ENCODE measurements around the gene MIP. TPM values are rescaled to one million over a fixed set of nuclear protein-coding genes. Genes with fewer than 3 reads are reported as not detected.

Gene MIP
- total and polyA plus RNA-seq, 2 experiments from 2014 or later: 0.29 TPM; not detected in 1

- Histone ChIP-seq H3K4me1 (ENCODE audit: insufficient read depth) (peaks cover 3% of the 10 kb centered on the region; the same call in 1 of the 2 replicates), H2AFZ (peak overlapping the region; percentile 90), H4K20me1 (replicated peaks; ENCODE audit: insufficient read depth) (0 out of 2 replicates have a peak, but pooled peaks cover 2% of the 10 kb centered on the region), H3K9me2 (ENCODE audit: insufficient read depth) (no peaks in the 10 kb centered on the region), H3K27ac (ENCODE audit: low read depth) (peak overlapping the region; percentile 92; the same call in 1 of the 2 replicates), H3K79me2 (replicated peaks; ENCODE audit: insufficient read depth) (peaks cover 16% of the 10 kb centered on the region), H3K4me2 (peak overlapping the region; percentile 97), H3F3A (replicated peaks; ENCODE audit: low read depth) (peaks cover 14% of the 10 kb centered on the region; the same call in 1 of the 2 replicates), H3K36me3 (ENCODE audit: insufficient read depth) (peaks cover 10% of the 10 kb centered on the region), H3K27me3 (ENCODE audit: insufficient read depth) (no peaks in the 10 kb centered on the region), H3K4me3 (peak overlapping the region; percentile 97)
- Mint-ChIP-seq H3K4me3 (peak overlapping the region; percentile 97), H3K27ac (peak overlapping the region; percentile 99), H3K36me3 (ENCODE audit: low read depth) (peaks cover 32% of the 10 kb centered on the region), H3K9me3 (no peaks in the 10 kb centered on the region), H3K4me1 (peaks cover 7% of the 10 kb centered on the region; the same call in 2 of the 3 replicates), H3K27me3 (ENCODE audit: insufficient read depth, low read depth, poor library complexity) (peaks cover 6% of the 10 kb centered on the region)
- DNase-seq (ENCODE audit: low spot score) (no peak), ATAC-seq (no peak; the same call in 2 of the 3 replicates)
- TF ChIP-seq CREB1 (CRISPR knock-in tag; IDR thresholded peaks at IDR 0.05; ENCODE audit: low read depth): no peak
- no peak for TF ChIP-seq ZNF331 (CRISPR knock-in tag; IDR thresholded peaks at IDR 0.05; ENCODE audit: low read depth)
- no peak for TF ChIP-seq NANOG (IDR thresholded peaks at IDR 0.05; ENCODE audit: borderline replicate concordance)
- TF ChIP-seq STAT1 (IDR thresholded peaks at IDR 0.05; ENCODE audit: unreplicated experiment): no peak
- no peak for TF ChIP-seq JUNB (IDR thresholded peaks at IDR 0.05; ENCODE audit: unreplicated experiment)
- no peak for TF ChIP-seq ETS1 (IDR thresholded peaks at IDR 0.05)
- no peak for TF ChIP-seq ZNF114 (CRISPR knock-in tag; IDR thresholded peaks at IDR 0.05)
- TF ChIP-seq EZH2 (IDR thresholded peaks at IDR 0.05; ENCODE audit: low read depth, unreplicated experiment): no peak
- no peak for TF ChIP-seq REST (IDR thresholded peaks at IDR 0.05; ENCODE audit: unreplicated experiment)
- no peak for TF ChIP-seq POLR2AphosphoS5 (IDR thresholded peaks at IDR 0.05; ENCODE audit: low read depth)
- no peak for TF ChIP-seq CTCF (conservative IDR thresholded peaks at IDR 0.05; ENCODE audit: low read depth in 2 of 2)
- TF ChIP-seq ZNF462 (CRISPR knock-in tag; IDR thresholded peaks at IDR 0.05): no peak
- no peak for TF ChIP-seq EZH2phosphoT487 (IDR thresholded peaks at IDR 0.05; ENCODE audit: unreplicated experiment)
Observed at GRCh38 chr12:56469007-56469930, 14.8 kb upstream of the MIP start.

Data from GM23338 (cell line).